HEK293T (cell line): ENCODE results near the gene LRBA.
A peak's percentile ranks its signal among the peaks of the same experiment; 100 is the strongest.

Experiments
- BHLHE40 ChIP-seq: fragments of 450-650 bp; IDR thresholded peaks from 2 replicates; pipeline ENCODE4 v1.6.1; 2016; ENCODE audit warnings: mild to moderate bottlenecking, moderate library complexity, borderline replicate concordance
- CTBP1 ChIP-seq: fragments of 450-650 bp; IDR thresholded peaks from 2 replicates; pipeline ENCODE4 v1.6.1; 2016; ENCODE audit warnings: borderline replicate concordance
- ELF4 ChIP-seq: fragments of 450-650 bp; IDR thresholded peaks from 2 replicates; pipeline ENCODE4 v1.6.1; 2017; ENCODE audit warnings: antibody characterized with exemption
- FOXM1 ChIP-seq: fragments of 450-650 bp; IDR thresholded peaks from 2 replicates; pipeline ENCODE4 v1.6.1; 2017; ENCODE audit warnings: mild to moderate bottlenecking, borderline replicate concordance
- L3MBTL2 ChIP-seq: fragments of 450-650 bp; conservative IDR thresholded peaks from 2 replicates; pipeline ENCODE4 v1.6.1; 2016; ENCODE audit warnings: mild to moderate bottlenecking
- PKNOX1 ChIP-seq: fragments of 450-650 bp; IDR thresholded peaks from 2 replicates; pipeline ENCODE4 v1.6.1; 2016
- SP1 ChIP-seq: fragments of 450-650 bp; IDR thresholded peaks from 2 replicates; pipeline ENCODE4 v1.6.1; 2017
- TARDBP ChIP-seq: fragments of 450-650 bp; IDR thresholded peaks from 2 replicates; pipeline ENCODE4 v1.6.1; 2016

- peak; percentile 84 for TF ChIP-seq L3MBTL2
- TF ChIP-seq TARDBP = no peak
- TF ChIP-seq ELF4 = no peak
- no peak for TF ChIP-seq FOXM1
- TF ChIP-seq CTBP1 = no peak
- TF ChIP-seq SP1 = no peak
- no peak for TF ChIP-seq PKNOX1
- TF ChIP-seq BHLHE40 = no peak
Measured at GRCh38 chr4:150321113-150321512, 694.0 kb downstream of the LRBA start.
